Right lobe of liver (tissue), 4 donors: ENCODE measurements around the gene SFXN1.

ENCODE experiments used
- POLR2A ChIP-seq: fragments of 450-650 bp; IDR thresholded peaks from one replicate; pipeline ENCODE4 v1.6.1; 2017; ENCODE audit warnings: antibody characterized with exemption, mild to moderate bottlenecking
- TF ChIP-seq, protein P1 (sequence below), 4 donors: fragments of 200-600 bp in 3 of 4; fragments of 450-650 bp in 1 of 4; IDR thresholded peaks; one replicate each; pipeline versions ENCODE4 v1.5.1 to v1.8.0; 2016 to 2022; ENCODE audit warnings: antibody characterized with exemption in 4 of 4, mild to moderate bottlenecking in 2 of 4
- donor health status: DM: no; HTN: no; CAD: no.
- donor health status: DM: no; HTN: no; CAD: no.
- donor health status: DM: no; HTN: yes; CAD: no.

GRCh38 chr5:175517824-175518450, 39.6 kb downstream of the SFXN1 start:
- TF ChIP-seq, protein P1, sequence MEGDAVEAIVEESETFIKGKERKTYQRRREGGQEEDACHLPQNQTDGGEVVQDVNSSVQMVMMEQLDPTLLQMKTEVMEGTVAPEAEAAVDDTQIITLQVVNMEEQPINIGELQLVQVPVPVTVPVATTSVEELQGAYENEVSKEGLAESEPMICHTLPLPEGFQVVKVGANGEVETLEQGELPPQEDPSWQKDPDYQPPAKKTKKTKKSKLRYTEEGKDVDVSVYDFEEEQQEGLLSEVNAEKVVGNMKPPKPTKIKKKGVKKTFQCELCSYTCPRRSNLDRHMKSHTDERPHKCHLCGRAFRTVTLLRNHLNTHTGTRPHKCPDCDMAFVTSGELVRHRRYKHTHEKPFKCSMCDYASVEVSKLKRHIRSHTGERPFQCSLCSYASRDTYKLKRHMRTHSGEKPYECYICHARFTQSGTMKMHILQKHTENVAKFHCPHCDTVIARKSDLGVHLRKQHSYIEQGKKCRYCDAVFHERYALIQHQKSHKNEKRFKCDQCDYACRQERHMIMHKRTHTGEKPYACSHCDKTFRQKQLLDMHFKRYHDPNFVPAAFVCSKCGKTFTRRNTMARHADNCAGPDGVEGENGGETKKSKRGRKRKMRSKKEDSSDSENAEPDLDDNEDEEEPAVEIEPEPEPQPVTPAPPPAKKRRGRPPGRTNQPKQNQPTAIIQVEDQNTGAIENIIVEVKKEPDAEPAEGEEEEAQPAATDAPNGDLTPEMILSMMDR (IDR thresholded peaks at IDR 0.05) = no peak
- no peak for TF ChIP-seq POLR2A
